SJCRH30 (cell line): Measurements from ENCODE around the gene GRB2. TPM values are rescaled to one million over a fixed set of nuclear protein-coding genes. Genes with fewer than 3 reads are reported as not detected.
"Not testable (repeated sequence)": the region's sequence is repeated elsewhere in the genome, so short reads cannot be mapped to it uniquely, and the experiment has no call there.

Experiments used
- DNase-seq, 2 experiments: peaks; one replicate each; pipeline ENCODE4 v3.0.0-alpha.2; 2015 to 2020
- H3K27ac ChIP-seq: fragments of 250-450 bp; sonication (Bioruptor Pico); 2 replicates; pipeline ENCODE4 v1.5.1; 2020; ENCODE audit warnings: mild to moderate bottlenecking, moderate library complexity
- H3K27me3 ChIP-seq: fragments of 250-450 bp; sonication (Bioruptor Pico); 2 replicates; pipeline ENCODE4 v1.5.1; 2020; ENCODE audit warnings: mild to moderate bottlenecking, moderate library complexity
- H3K36me3 ChIP-seq: fragments of 250-450 bp; sonication (Bioruptor Pico); 2 replicates; pipeline ENCODE4 v1.5.1; 2020; ENCODE audit warnings: mild to moderate bottlenecking, moderate library complexity
- H3K4me1 ChIP-seq: fragments of 250-450 bp; sonication (Bioruptor Pico); 2 replicates; pipeline ENCODE4 v1.5.1; 2020; ENCODE audit warnings: mild to moderate bottlenecking, moderate library complexity
- H3K4me3 ChIP-seq: fragments of 250-450 bp; sonication (Bioruptor Pico); 2 replicates; pipeline ENCODE4 v1.5.1; 2020; ENCODE audit warnings: mild to moderate bottlenecking, moderate library complexity
- H3K9me3 ChIP-seq: fragments of 250-450 bp; sonication (Bioruptor Pico); replicated peaks from 2 replicates; pipeline ENCODE4 v1.5.1; 2020; ENCODE audit warnings: mild to moderate bottlenecking, moderate library complexity
- total RNA-seq: library from RNA; depleted of rRNA; stranded (reverse); fragments of >200 nt; shearing (Covaris generic); gene quantifications from 2 replicates; pipeline ENCODE4 v1.2.3, GENCODE V29; 2014

The GRB2 gene
- total RNA-seq, 1 experiment from 2014 or later, result 91.8 TPM

GRCh38 chr17:75289115-75289831, 116.2 kb downstream of the GRB2 start, which contains the start of gene SLC25A19:
SLC25A19 (minus strand) TSS chr17:75289433; CDS start chr17:75286764, 2,669 bp downstream.
- Histone ChIP-seq H3K27ac (peak within 1 kb of the TSS; percentile 15; the same call in 1 of the 2 replicates), H3K4me1 (no peaks in the 10 kb centered on the region), H3K27me3 (no peaks in the 10 kb centered on the region), H3K36me3 (no peaks in the 10 kb centered on the region), H3K4me3 (peak within 1 kb of the TSS; percentile 79), H3K9me3 (no peaks in the 10 kb centered on the region)
- peak; percentile 99 for DNase-seq

DNA sequence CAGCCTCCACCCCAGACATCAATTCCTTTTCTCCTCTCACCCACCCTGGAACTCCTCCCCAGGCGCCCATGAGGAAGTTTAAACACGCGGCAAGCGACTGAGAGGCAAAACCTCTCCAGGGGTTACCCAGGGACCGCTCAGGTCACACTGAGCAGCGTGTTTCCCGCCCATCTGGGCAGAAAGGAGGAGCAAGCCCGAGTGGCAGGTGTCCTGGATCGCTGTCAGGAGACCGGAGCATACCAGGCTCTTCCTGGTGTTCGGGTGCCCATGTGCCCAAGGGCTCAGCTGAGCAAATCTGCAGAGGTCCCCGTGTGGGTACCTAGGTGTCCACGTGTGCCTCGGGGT, 116.7 kb downstream of the GRB2 start:
- no peaks in the 10 kb centered on the region for H3K9me3 ChIP-seq
- H3K27me3 ChIP-seq, result no peaks in the 10 kb centered on the region
- H3K4me1 ChIP-seq, result no peaks in the 10 kb centered on the region; the same call in 1 of the 2 replicates
- no peaks in the 10 kb centered on the region for H3K36me3 ChIP-seq
- peak overlapping the region; percentile 2; the same call in 1 of the 2 replicates for H3K27ac ChIP-seq
- peak overlapping the region; percentile 79 for H3K4me3 ChIP-seq
- DNase-seq, result peak; percentile 50 to 58

- Histone ChIP-seq H3K4me3 (peak overlapping the region; percentile 79), H3K27me3 (no peaks in the 10 kb centered on the region)
- no peak for DNase-seq
These were observed 117.1 kb downstream of the GRB2 start for GRCh38 chr17:75288359-75288758.

DNA sequence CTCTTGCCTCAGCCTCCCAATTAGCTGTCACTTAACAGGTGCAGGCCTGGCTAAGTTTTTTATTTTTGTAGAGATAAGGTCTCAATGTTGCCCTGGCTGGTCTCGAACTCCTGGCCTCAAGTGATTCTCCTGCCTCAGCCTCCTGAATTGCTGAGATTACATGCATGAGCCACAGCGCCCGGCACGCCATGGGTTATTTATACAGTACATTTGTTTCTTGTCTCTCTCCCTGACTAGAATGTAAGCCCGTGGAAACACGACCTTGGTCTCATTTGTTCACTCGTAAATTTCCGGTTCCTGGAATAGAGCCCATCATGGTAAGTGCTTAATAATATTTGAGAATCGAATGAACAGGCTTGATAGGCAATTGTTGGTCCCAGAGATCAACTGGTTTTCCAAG, 118.3 kb downstream of the GRB2 start:
- no peaks in the 10 kb centered on the region for H3K9me3 ChIP-seq
- no peak overlapping the region for H3K4me3 ChIP-seq
- no peak for DNase-seq
- H3K4me1 ChIP-seq, result no peaks in the 10 kb centered on the region; the same call in 1 of the 2 replicates
- H3K27me3 ChIP-seq, result no peaks in the 10 kb centered on the region
- H3K36me3 ChIP-seq, result 0 out of 2 replicates have a peak, but pooled peaks cover 3% of the 10 kb centered on the region
- H3K27ac ChIP-seq, result no peak overlapping the region

More at GRCh38 chr17:75288359-75288758, 117.1 kb downstream of the GRB2 start:
- H3K36me3 ChIP-seq, result no peaks in the 10 kb centered on the region
- no peaks in the 10 kb centered on the region; the same call in 1 of the 2 replicates for H3K4me1 ChIP-seq
- no peaks in the 10 kb centered on the region for H3K9me3 ChIP-seq
- no peak overlapping the region for H3K27ac ChIP-seq

DNA sequence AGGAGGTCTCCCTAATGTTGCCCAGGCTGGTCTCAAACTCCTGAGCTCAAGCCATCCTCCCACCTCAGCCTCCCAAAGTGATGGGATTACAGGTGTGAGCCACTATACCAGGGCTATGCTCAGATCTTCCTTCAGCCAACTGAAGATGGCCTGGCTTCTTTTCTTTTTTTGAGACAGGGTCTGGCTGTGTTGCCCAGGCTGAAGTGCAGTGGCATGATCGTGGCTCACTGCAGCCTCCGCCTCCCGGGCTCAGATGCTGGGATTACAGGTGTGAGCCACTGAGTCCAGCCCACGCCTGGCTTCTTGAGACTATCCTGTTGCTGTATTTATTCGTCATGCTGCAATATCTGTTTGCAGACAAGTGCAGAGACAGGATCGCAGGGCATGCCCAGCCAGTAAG, 120.4 kb downstream of the GRB2 start:
- DNase-seq, result no peak
- H3K27ac ChIP-seq, result no peak overlapping the region
- H3K4me3 ChIP-seq, result no peak overlapping the region
- no peaks in the 10 kb centered on the region; the same call in 1 of the 2 replicates for H3K4me1 ChIP-seq
- H3K36me3 ChIP-seq, result peaks cover 7% of the 10 kb centered on the region; the same call in 1 of the 2 replicates
- no peaks in the 10 kb centered on the region for H3K27me3 ChIP-seq
- H3K9me3 ChIP-seq, result no peaks in the 10 kb centered on the region

GRCh38 chr17:75280189-75280588, 125.3 kb downstream of the GRB2 start:
- not testable (repeated sequence) for H3K27me3 ChIP-seq, H3K27ac ChIP-seq, DNase-seq, H3K4me3 ChIP-seq, H3K36me3 ChIP-seq, H3K9me3 ChIP-seq
- peaks cover 14% of the 10 kb centered on the region for H3K4me1 ChIP-seq

DNA sequence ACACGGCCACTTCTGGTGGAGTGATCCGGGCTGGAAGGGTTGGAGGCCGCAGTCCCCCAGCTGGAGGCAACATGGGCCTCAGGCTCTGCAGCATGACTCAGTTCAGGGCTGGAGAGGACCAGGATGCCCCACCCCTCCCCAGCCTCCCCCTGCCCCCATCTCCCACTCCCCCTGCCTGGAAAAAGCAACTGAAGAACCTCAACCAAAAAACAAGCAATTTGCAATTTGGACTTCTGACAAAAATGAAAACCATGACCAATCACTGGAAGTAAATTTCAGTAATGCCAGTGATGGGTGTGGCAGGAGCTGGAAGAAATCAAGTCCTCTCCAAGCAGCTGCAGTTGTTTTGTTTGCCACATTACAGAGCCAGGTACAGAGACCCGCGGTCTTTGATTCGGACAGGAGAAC, 127.8 kb downstream of the GRB2 start:
- Histone ChIP-seq H3K27me3 (no peaks in the 10 kb centered on the region), H3K9me3 (no peaks in the 10 kb centered on the region), H3K36me3 (peaks cover 4% of the 10 kb centered on the region; the same call in 1 of the 2 replicates), H3K4me1 (peaks cover 14% of the 10 kb centered on the region), H3K27ac (peak overlapping the region; percentile 64), H3K4me3 (no peak overlapping the region)
- DNase-seq, result peak; percentile 56 to 57

DNA sequence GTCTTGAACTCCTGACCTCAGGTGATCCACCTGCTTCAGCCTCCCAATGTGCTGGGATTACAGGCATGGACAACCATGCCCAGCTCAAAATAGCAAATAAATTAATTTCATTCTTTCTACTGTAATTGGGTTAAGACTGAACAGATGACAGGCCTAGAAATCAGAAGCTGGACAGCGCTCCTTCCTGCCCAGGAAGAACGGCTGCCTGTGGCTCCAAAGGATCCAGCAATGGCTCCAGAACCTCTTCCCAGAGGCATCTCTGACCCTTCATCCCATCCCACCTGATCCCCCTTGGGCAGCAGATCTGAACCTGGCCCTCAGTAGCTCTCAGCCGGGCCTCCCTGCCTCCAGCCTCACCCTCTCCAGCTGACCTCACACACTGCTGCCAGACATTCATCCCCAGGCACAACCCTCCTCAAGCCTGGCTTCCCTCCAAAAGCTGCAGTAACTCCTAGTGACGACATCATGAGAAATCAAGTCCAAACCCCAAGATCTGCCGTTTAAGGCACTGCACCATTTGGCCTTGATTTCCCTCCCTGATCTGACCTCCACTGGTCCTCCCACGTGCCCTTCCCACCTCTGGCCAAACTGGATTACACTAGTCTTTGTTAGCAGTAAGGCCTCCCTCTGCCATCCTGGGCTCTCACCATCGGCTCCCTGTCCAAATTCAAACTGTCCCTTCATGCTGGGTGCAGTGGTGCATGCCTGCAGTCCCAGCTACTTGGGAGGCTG, 131.3 kb downstream of the GRB2 start:
- H3K27me3 ChIP-seq, result no peaks in the 10 kb centered on the region
- no peaks in the 10 kb centered on the region for H3K36me3 ChIP-seq
- no peak overlapping the region for H3K27ac ChIP-seq
- H3K4me1 ChIP-seq, result peaks cover 17% of the 10 kb centered on the region
- H3K9me3 ChIP-seq, result no peaks in the 10 kb centered on the region
- DNase-seq, result no peak
- no peak overlapping the region for H3K4me3 ChIP-seq

DNA sequence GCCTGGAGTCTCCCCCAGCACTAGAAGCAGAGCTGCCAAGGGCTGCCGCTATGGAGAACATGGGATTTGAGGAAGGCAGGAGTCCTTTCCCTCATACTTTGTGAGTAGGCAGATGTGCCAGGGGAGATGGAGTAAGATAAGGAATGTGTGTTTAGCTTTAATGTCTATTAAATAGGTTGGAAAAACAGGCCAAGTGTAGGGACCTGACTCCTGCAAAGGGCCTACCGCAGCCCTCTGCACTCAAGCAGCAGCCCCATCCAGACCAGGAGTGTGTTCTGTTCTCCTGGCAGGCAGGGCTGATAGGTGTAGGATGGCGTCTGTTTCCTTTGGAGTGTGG, 132.7 kb downstream of the GRB2 start:
- H3K27me3 ChIP-seq, result no peaks in the 10 kb centered on the region
- peaks cover 9% of the 10 kb centered on the region for H3K4me1 ChIP-seq
- H3K36me3 ChIP-seq, result no peaks in the 10 kb centered on the region
- DNase-seq, result no peak
- no peaks in the 10 kb centered on the region for H3K9me3 ChIP-seq
- no peak overlapping the region for H3K27ac ChIP-seq
- H3K4me3 ChIP-seq, result no peak overlapping the region

DNA sequence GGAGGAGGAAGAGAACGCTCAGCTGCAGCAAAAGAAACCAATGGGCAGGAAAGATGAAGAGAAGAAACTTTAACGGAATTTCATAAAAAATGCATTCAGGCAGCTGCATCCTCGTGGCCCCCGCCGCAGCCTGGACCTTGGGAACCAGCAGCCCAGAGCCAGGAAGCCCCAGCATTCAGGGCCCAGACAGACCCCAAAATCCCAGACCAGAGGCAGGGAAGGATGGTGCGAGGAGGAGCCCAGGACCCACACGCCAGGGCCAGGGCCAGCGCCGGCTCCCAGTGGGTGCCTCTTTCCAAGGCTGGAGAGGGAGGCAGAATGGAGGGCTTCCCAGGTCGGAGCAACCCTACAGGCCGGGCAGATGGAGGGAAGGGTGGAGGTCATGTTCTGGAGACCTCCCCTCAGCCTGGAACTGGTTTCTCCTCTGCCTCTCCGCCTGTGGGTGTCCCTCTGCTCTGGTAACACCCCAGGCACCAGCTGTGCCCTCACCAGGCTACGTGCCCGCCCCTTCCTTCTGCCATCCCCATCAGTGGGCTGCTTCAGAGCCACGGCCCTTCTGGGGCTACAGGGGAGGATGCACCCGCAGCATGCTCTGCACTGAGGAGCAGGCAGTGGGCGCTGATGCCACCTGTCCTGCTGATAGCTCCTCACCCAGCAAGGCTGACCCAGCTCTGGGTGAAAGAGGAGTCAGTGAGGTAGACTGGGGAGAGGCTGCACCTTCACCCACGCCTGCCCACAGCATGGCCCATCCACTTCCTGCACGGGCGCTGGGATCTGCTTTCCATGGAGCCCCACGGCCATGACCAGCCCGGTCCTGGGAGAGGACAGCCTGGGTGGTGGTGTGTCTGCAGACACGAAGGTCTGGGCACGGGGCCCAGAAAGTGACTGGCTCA, 133.3 kb downstream of the GRB2 start:
- Histone ChIP-seq H3K4me1 (peaks cover 5% of the 10 kb centered on the region), H3K4me3 (no peak overlapping the region), H3K36me3 (no peaks in the 10 kb centered on the region), H3K9me3 (no peaks in the 10 kb centered on the region), H3K27me3 (no peaks in the 10 kb centered on the region), H3K27ac (no peak overlapping the region)
- DNase-seq, result no peak

DNA sequence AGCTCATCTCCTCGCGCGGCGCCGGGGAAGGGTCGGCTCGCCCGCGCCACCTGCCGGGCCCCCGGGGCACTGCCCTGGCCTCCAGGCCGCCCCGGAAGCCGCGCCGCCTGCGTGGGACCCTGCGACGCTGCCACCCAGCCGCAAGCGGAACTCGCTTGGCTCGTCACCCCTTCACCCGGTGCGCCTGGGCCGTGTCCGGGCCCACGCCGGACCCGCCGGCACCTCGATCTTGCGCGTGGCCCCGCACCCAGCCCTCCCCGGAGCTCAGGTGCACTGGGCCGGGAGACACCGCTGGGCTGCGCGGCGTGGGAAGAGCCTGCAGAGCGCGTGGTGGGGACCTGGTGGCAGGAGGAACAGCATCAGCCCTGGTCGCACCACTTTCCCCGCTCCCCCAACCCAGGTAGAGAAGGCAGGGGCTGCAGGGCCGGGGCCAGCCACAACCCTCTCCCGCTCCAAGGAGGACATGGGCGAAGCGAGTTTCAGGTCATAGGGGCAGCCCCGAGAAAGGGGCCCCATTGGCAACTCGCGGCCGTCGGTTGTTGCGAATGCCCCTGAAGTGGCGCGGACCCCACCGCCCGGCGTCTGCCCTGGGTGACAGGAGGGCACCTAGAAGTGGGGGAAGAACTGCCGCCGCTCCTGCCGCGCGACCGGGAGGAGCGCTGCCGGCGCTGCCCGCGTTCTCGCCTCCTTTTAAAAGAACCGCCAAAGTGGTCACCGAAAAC, 134.1 kb downstream of the GRB2 start:
- DNase-seq, result peak; percentile 70 to 87
- H3K4me1 ChIP-seq, result peaks cover 3% of the 10 kb centered on the region; the same call in 1 of the 2 replicates
- no peaks in the 10 kb centered on the region for H3K27me3 ChIP-seq
- H3K4me3 ChIP-seq, result peak overlapping the region; percentile 83
- H3K27ac ChIP-seq, result no peak overlapping the region; the same call in 1 of the 2 replicates
- no peaks in the 10 kb centered on the region for H3K9me3 ChIP-seq
- peaks cover under 1% of the 10 kb centered on the region; the same call in 1 of the 2 replicates for H3K36me3 ChIP-seq

DNA sequence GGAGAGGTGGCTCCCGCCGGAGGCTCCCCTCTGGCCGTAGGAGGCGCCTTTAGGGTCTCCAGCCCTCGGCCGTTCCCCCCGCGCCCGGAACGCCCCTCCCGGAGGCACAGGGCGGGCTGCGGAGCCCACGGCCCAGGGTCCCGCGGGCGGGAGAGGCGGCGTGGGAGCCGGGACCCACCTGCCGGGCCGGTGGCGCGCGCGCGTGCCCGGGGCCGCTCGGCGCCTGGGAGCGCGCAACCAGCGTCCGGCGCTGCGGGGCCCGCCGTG, 134.6 kb downstream of the GRB2 start, which contains the start of gene MIF4GD:
Gene MIF4GD (minus strand): TSS at position 266 of the 267 bp plus-strand sequence. CDS start 1,036 bp downstream, outside the sequence.
- peaks cover 3% of the 10 kb centered on the region; the same call in 1 of the 2 replicates for H3K4me1 ChIP-seq
- peak within 1 kb of the TSS; percentile 13; the same call in 1 of the 2 replicates for H3K27ac ChIP-seq
- H3K9me3 ChIP-seq, result no peaks in the 10 kb centered on the region
- H3K4me3 ChIP-seq, result peak within 1 kb of the TSS; percentile 83
- DNase-seq, result no peak
- no peaks in the 10 kb centered on the region for H3K27me3 ChIP-seq
- H3K36me3 ChIP-seq, result peaks cover 5% of the 10 kb centered on the region

DNA sequence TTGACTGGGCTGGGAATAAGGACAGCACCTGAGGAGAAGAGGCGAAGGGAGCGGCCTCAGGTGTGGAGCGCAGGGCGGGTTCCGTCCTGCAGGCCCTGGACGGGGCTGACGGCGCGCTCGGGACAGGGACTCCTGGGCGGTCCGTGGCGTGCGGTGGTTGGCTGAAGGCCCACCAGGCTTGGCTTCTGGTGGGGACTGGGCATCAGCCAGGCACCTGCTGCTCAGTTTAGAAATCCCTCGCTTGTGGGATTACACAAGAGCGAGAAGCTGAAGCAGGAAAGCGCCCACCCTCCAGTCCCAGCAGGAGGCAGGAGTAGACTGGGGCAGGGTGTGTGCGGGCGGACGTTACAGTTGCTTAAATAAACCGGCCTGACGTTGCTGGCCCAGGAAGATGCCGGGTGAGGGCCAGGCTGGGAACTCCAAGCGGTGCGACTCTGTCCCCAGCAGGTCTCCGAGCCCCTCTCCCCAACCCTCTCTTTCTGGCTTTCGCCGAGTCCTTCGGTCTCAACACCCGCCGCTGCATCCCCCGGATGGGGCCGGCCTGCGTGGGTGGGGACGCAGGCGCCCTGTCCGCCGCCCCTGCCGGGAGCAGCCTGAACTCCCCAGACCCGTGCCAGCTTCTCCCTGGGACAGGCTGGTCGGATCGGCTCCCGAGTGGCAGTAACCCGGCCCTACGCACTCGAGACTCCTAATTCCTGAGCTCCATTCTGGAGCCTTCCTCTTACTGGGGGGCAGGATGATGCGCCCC, 135.1 kb downstream of the GRB2 start:
- Histone ChIP-seq H3K27ac (peak overlapping the region; percentile 13; the same call in 1 of the 2 replicates), H3K9me3 (no peaks in the 10 kb centered on the region), H3K27me3 (no peaks in the 10 kb centered on the region), H3K36me3 (peaks cover 10% of the 10 kb centered on the region), H3K4me3 (peak overlapping the region; percentile 83), H3K4me1 (peaks cover 3% of the 10 kb centered on the region; the same call in 1 of the 2 replicates)
- peak; percentile 86 to 88 for DNase-seq
